Brain microvascular endothelial cell (primary cell): Measurements from ENCODE around the gene SMOC2.

Experiments used
- DNase-seq: peaks from one replicate; pipeline ENCODE4 v3.0.0-alpha.2; 2020
- H3K27ac ChIP-seq: fragments of 250-450 bp; sonication (Bioruptor Pico); 2 replicates; pipeline ENCODE4 v1.5.1; 2020; ENCODE audit warnings: mild to moderate bottlenecking, moderate library complexity
- H3K27me3 ChIP-seq: fragments of 250-450 bp; sonication (Bioruptor Pico); replicated peaks from 2 replicates; pipeline ENCODE4 v1.5.1; 2020; ENCODE audit warnings: mild to moderate bottlenecking
- H3K36me3 ChIP-seq: fragments of 250-450 bp; sonication (Bioruptor Pico); replicated peaks from 2 replicates; pipeline ENCODE4 v1.5.1; 2020; ENCODE audit warnings: mild to moderate bottlenecking
- H3K4me3 ChIP-seq: 2 replicates; pipeline ENCODE4 v1.5.1; 2011; ENCODE audit warnings: low read depth, mild to moderate bottlenecking, control low read depth, low read length, moderate library complexity
- in situ Hi-C: cut with HindIII; loops from 2 replicates; pipeline ENCODE4 v1.10.0; 2017; ENCODE audit warnings: low sequenced_read_pairs, low pct_ligation_motif_present
- TF ChIP-seq, protein P1 (sequence below): IDR thresholded peaks from 2 replicates; pipeline ENCODE4 v1.5.1; 2011; ENCODE audit warnings: low read depth, mild to moderate bottlenecking, moderate library complexity, low read length, control low read depth, inconsistent platforms; ENCODE audit errors: missing control alignments

Gene SMOC2

DNA sequence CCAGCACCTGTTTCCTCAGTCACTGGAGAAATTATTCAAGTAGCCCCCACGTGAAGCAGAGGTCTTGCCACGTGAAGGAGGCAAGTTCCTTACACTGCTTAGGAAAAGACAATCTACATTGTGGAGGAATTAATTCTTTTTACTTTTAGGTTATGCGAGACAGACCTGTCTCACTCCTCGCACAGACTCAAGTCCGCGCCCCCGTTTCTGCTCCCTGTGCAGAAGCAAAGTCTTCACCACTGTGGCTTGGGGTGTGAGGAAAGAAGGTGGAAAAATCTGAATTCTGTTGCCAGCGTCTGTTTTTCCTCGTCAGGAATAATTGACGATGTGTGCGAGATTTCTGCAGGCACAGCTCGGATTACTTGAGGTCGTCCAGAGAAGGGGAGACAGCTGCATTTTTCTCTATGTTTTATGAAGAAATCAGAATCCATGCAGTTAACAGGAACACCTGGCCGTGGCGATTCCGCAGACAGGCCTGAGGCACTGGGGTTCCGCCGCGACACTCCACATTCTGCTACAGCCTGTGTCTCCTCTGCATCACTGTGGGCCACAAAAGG is 185.1 kb downstream of the SMOC2 start:
- Histone ChIP-seq H3K27ac (no peak overlapping the region), H3K27me3 (no peaks in the 10 kb centered on the region), H3K36me3 (no peaks in the 10 kb centered on the region), H3K4me3 (no peak overlapping the region)
- no peak for DNase-seq
- TF ChIP-seq, protein P1, sequence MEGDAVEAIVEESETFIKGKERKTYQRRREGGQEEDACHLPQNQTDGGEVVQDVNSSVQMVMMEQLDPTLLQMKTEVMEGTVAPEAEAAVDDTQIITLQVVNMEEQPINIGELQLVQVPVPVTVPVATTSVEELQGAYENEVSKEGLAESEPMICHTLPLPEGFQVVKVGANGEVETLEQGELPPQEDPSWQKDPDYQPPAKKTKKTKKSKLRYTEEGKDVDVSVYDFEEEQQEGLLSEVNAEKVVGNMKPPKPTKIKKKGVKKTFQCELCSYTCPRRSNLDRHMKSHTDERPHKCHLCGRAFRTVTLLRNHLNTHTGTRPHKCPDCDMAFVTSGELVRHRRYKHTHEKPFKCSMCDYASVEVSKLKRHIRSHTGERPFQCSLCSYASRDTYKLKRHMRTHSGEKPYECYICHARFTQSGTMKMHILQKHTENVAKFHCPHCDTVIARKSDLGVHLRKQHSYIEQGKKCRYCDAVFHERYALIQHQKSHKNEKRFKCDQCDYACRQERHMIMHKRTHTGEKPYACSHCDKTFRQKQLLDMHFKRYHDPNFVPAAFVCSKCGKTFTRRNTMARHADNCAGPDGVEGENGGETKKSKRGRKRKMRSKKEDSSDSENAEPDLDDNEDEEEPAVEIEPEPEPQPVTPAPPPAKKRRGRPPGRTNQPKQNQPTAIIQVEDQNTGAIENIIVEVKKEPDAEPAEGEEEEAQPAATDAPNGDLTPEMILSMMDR: no peak
- in situ Hi-C loops: no loop called here

GRCh38 chr6:168627506-168628175 is 186.7 kb downstream of the SMOC2 start:
- in situ Hi-C loops: no loop called here
- TF ChIP-seq, protein P1: no peak
- no peak overlapping the region for H3K27ac ChIP-seq
- no peaks in the 10 kb centered on the region for H3K36me3 ChIP-seq
- H3K27me3 ChIP-seq: no peaks in the 10 kb centered on the region
- no peak for DNase-seq
- H3K4me3 ChIP-seq: no peak overlapping the region

GRCh38 chr6:168628176-168628553 is 187.2 kb downstream of the SMOC2 start:
- no peak overlapping the region for H3K4me3 ChIP-seq
- H3K36me3 ChIP-seq: no peaks in the 10 kb centered on the region
- no peak for DNase-seq
- in situ Hi-C loops: no loop called here
- no peak overlapping the region for H3K27ac ChIP-seq
- H3K27me3 ChIP-seq: no peaks in the 10 kb centered on the region
- TF ChIP-seq, protein P1: no peak

DNA sequence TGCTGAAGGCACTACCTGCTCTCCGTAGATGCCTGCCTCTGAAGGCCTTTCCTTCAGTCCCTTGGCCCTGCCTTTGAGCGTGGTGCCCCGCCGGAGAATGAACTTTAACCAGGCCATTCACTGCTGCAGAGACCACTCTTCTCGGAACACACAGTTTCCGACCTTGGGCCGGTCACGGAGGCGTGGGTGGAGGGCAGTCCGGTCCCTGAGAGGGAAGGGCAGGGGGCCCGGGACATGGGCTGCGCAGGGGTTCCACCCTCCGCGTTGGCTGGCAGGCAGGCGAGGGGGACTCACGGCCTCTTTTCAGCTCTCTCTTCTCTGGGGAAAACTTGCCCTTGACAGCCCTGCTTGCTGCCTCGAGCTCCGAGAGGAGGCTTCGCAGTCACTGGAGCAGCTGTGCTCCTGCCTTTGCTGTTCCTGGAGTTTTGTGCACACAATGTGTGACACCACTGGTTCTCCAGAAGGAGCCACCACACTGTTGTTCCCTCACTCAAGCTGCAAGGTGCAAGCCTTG is 187.8 kb downstream of the SMOC2 start:
- TF ChIP-seq, protein P1: no peak
- H3K36me3 ChIP-seq: no peaks in the 10 kb centered on the region
- H3K4me3 ChIP-seq: no peak overlapping the region
- H3K27ac ChIP-seq: no peak overlapping the region
- DNase-seq: no peak
- in situ Hi-C loops: no loop called here
- H3K27me3 ChIP-seq: no peaks in the 10 kb centered on the region

- Histone ChIP-seq H3K36me3 (no peaks in the 10 kb centered on the region), H3K4me3 (no peak overlapping the region), H3K27me3 (no peaks in the 10 kb centered on the region), H3K27ac (no peak overlapping the region)
- DNase-seq: no peak
- in situ Hi-C loops: no loop called here
- TF ChIP-seq, protein P1: no peak
These were observed 190.6 kb downstream of the SMOC2 start for GRCh38 chr6:168631564-168631963.
